IPS DF 4.7 (cell line): ENCODE data around the gene LRP1.

Experiments used
- DNase-seq: peaks from one replicate; pipeline ENCODE4 v3.0.0-alpha.2; 2013; ENCODE audit warnings: low spot score; ENCODE audit errors: extremely low read depth

Gene LRP1

GRCh38 chr12:57094208-57095160 is 33.8 kb upstream of the LRP1 start:
- DNase-seq = no peak

DNA sequence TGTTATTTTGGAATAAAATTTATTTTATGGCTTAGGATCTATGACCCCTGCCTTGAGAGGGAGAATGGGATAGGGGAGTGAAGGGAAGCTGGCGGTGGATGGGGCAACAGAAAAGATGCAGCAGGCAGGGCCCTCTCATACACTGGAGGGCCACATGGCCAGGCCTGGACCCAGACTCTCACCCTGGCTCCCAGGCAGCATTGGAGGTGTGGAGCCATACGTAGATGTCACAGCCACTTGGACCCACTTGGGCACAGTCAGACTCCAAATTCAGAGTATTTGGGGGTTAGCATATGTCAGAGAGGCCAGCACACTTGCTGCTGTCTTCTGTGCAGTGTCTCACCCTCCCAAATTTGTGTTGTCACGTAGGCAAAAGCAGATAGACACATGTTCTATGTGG is 32.8 kb upstream of the LRP1 start:
- no peak for DNase-seq

GRCh38 chr12:57096099-57096572 is 32.1 kb upstream of the LRP1 start:
- DNase-seq = no peak

DNA sequence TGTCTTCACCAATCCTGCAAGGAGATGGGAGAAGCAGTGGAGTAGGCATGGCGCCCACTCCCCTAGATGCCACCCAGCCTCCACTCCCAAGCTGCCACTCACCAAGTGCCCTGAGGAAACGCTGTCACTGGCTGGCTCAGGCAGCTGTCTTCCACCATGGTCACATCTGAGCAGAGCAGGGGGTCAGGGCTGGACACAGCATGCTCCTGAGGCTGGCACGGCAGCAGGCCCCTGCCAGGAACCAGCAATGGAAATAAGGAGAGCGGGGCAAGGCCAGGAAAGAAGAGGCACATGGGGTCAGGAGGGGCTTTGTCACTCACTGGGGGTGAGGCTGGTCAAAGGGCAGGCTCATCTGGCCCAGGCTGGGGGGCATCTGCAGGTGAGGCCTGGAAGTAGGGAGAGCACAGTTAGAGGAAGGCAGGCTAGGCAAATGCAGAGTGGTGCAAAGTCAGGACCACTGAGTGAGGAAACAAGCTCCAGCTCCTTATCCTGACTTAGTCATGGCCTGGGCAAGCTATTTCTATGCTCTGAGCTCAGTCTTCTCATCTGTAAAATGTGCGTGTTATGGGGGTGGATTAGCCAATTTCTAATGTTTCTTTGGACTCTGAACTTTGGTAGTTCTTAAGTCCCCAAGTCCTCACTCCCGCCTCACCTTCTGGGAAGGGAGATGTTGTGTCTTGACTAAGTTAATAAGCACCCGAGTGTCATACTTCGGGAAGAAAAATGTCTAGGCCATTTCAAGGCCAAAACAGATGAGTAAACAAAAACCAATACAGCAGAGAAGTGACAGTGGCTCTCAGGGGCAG is 31.3 kb upstream of the LRP1 start:
- no peak for DNase-seq

- no peak for DNase-seq
Measured at GRCh38 chr12:57097554-57097835, 30.8 kb upstream of the LRP1 start.

DNA sequence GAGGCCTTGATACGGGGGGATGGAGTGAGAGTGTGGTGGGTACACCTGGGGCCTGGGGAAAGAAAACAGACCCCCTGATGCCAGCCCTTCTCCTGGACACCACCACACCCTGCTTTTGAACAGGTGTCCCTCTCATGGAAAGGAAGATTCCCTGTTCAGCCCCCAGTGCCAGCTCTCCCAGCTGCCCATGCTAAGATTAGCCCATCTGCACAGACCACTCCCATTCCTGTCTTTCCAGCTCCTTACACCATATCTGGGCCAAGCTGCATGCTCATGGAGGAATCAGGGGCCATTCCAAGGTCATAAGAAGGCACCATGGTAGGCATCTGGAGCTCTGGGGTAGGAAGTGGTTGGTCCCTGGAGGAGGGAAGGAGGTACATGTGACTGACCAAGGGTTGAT is 29.7 kb upstream of the LRP1 start:
- no peak for DNase-seq

GRCh38 chr12:57099047-57099714 is 29.1 kb upstream of the LRP1 start:
- no peak for DNase-seq

DNA sequence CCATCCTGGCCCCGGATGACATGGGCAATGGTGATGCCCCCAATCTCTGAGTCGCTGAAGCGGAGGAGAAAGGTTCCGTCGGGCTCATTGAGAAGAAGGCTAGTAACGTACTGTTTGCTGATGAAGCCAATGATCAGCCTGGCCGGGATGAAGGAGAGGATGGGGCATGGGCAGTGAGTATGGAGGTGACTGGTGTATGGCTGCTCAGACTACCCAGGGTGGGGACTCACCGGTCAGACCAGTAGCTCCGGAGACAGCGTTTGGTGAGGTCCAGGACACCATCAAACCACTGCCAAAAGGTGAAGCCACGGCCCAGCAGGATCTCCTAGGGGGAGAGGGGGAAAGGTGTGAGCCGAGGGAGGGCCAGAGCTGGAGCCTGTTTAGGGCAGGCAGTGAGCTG is 28.5 kb upstream of the LRP1 start:
- no peak for DNase-seq

DNA sequence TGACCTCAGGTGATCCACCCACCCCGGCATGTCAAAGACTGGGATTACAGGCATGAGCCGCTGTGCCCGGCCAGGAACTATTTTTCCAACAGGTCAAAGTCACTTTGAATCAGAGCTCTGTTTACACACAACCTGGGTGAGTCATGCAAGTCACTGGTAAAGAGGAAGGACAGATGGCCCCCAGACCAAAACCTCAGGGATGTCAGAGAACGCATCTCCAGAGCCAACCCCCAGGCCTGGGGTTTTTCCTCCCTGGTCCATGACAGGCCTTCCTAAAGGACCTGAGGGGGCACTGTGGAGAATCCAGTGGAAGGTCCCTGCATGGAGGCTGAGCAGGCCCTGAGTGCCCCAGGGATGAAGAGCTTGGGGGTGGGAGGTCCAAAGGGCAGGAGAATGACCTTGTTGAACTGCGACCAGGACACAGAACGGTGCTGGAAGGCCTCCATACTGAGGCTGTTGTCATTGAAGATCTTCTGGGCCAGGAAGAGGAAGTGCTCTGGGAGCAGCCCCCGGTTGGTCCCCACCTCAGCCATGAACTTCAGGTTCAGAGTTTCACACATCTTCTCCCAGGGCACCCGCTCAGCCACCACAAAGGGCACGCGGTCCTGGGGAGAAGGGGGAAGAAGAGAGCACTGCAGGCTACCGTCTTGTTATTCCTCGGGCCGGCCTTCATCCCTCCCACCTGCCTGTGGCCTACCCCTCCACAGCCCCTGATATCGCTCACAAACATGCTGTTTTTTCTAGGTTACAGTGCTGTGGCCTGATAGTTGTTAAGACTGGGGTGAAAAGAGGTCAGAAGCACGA is 26.2 kb upstream of the LRP1 start:
- DNase-seq = no peak

GRCh38 chr12:57103856-57104255 is 24.4 kb upstream of the LRP1 start:
- no peak for DNase-seq

DNA sequence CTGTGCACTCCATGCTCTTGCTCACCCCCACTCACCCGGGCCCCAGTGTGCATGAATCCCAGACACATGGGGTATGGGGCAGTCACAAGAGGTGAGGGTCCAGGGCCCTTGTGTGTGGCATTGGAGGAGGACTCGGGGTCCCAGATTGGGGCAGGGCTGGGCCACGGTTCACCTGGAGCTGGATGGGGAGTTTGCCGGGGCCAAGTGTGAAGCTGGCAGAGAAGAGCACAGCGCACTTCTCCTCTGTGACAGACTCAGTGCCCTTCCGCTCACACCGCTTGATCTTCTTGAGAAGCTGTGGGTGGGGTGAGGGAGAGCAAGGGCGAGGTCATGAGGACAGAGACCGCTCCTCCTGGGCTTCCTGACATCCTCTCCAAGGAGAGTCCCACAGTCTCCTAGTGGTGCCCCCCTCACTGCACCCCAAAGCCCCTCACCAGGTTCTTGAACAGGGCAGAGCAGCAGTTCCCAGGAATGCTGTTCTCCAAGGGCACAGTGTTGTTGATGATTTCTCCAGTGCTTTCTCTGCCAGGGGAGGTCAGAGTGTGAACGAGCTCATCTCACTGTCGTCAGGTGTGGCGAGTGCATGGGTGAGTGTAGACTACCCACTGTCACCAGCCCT is 23.9 kb upstream of the LRP1 start:
- DNase-seq = no peak

DNA sequence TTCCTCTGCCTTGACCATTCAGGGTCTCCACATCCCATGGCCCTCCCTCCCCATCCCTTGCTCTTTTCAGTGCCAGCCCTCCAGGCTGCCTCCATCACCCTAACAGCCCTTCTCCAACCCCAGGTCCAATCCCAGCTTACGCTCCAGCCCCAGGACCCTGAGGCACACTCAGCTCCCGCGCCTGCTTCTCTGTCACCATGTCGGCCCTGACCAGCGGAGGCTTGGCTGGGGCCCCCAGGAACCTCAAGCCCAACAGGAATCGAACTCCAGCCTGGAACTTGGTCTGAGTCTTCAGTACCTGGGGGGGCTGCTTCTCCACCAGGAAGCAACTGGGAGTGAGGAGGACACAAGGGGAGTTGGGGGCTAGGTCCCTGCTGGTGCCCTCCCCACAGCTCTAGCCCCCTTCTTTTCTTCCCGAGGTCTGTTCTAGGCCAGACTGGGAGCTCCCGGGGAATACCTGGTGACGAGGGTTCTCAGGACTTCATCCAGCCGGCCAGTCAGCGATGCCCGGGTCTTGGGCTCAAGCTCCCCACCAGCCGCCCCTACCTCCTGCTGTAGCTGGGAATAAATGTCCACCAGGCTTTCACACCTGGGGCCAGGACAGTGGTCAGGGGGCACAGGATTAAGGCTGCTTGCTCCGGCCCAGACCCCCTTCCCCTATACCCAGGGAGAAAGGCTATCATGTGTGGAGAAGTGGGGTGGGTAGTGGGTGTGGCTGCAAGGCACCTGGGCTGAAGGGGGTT is 23.1 kb upstream of the LRP1 start:
- DNase-seq = no peak

DNA sequence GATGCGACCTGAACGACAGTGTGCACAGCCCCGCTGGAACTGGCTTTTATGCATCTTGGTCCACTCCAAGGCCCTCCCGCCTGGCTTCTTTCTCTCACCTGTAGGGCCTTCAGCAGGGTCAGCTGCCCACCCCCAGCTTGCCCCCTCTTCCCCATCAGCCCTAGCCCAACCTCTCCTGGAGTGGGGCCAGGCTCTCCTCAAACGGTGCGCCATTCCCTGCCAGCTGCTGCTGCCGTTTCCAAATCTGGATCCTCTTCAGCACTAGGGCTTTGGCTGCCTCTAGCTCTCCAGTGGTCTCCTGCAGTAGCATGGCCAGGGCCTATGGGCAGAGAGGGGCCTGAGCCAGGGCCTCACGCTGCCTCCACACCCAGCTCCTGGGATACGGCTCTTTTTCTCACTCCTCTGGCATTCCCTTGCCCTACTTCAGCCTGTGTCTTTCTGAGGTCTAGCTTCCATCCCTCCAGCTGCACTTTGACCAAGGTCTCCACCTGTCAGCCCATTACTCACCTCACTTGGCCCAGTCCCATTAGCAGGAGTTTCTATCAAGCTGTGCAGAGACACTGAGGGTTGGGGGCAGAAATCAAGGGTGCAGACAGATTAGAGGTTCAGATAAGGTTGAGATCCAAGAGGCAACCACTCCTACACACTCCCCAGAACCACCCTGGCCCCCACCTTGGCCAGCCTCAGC is 22.1 kb upstream of the LRP1 start:
- no peak for DNase-seq

GRCh38 chr12:57107456-57108155 is 20.7 kb upstream of the LRP1 start:
- DNase-seq = no peak

DNA sequence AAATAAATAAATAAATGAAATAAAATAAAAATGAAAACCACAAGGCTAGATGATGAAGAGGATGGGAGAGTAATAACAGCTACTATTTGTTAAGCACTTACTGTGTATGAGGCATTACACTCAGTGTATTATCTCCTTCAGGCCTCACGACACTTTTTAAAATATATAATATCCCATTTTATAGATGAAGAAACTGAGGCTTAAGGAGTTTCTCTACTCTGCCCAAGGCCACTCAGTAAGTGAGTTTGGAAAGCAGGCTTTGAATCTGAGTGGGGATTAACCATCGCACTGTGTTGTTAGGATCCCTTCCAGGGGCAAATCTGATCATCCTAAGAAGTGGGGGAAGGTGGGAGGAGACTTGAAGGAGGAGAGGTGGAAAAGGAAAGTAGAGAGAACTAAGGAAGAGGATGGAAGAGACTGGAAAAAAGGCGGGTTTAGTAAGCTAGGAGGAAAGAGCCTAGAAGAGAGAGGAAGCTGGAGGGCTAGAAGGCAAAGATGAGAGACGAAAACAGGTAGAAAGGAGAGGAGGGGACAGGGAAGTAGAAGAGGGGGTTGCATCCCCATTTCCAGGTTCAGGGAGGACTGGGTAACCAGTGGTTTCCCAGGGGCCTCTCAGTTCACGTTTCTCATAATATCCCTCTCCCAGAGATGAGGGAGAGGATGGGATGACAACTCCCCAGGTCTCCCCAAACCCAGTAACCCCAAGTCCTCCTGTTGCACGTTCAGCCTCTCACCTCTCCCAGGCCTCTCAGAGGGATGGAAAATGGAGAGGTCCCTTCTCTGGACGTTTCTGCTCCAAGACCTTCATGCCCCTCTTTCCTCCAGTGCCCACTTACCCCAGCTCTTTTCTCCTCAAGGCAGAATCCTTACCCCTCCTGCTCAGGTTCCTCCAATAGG is 18.8 kb upstream of the LRP1 start:
- no peak for DNase-seq

GRCh38 chr12:57110104-57111030 is 17.9 kb upstream of the LRP1 start:
- DNase-seq = no peak
